Astrocyte of the spinal cord (primary cell): ENCODE data around the gene CA6.
"Not testable (repeated sequence)": the region's sequence is repeated elsewhere in the genome, so short reads cannot be mapped to it uniquely, and the experiment has no call there.

Experiments used
- DNase-seq: peaks from one replicate; pipeline ENCODE4 v3.0.0; 2011; ENCODE audit warnings: low read depth, low spot score
- H3K4me3 ChIP-seq: 2 replicates; pipeline ENCODE4 v1.5.1; 2011; ENCODE audit warnings: low read depth, mild to moderate bottlenecking, low read length, moderate library complexity
- CTCF ChIP-seq: IDR thresholded peaks from 2 replicates; pipeline ENCODE4 v1.5.1; 2012; ENCODE audit warnings: low read depth, mild to moderate bottlenecking, low read length, inconsistent platforms
- in situ Hi-C: cut with HindIII; loops from 2 replicates; pipeline ENCODE4 v1.10.0; 2017; ENCODE audit warnings: low sequenced_read_pairs

Gene CA6

DNA sequence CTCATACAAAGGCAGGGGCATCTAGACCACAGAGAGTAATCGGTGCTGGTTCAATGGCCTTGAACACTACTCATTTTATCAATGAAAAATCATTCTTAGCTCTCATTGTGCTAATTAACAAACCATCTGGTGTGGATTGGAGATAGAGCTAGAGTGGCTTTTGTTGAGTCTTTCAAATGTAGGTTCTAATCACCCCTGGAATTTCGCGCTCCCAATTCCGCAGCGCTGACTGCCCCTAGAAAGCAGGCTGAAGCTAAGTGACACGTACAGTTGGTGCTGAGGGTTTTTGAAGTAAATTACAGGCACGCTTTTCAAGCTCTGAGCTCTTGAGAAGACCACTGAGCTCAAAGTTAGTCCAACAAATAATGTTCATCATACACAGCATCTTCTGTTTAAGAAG is 31.2 kb upstream of the CA6 start:
- no peak for TF ChIP-seq CTCF
- in situ Hi-C loops, result no loop called here
- no peak for DNase-seq
- H3K4me3 ChIP-seq, result no peak overlapping the region

- no peak overlapping the region for H3K4me3 ChIP-seq
- in situ Hi-C loops, result no loop called here
- TF ChIP-seq CTCF, result no peak
- no peak for DNase-seq
These were observed 30.2 kb upstream of the CA6 start for GRCh38 chr1:8915446-8915845.

GRCh38 chr1:8917536-8917935 is 28.1 kb upstream of the CA6 start:
- H3K4me3 ChIP-seq, DNase-seq, in situ Hi-C loops: not testable (repeated sequence)

DNA sequence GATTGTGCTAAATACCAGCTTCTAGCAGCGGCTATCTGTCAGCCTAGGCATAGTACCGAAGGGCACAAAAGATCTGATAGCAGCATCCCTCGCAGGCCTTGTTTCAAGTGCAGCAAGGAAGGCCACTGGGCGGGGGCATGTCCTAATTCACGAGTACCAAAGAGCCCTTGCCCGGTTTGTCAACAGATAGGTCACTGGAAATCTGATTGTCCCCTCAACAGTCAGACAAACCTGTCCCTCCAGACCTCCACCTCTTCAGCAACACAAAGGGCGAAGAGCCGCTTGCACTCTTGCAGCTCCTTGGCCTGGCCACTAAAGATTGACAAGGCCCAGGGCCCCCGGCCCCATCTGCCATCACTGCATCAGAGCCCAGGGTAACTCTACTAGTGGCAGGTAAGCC is 22.7 kb upstream of the CA6 start:
- no peak for DNase-seq
- H3K4me3 ChIP-seq, result no peak overlapping the region
- TF ChIP-seq CTCF, result no peak
- in situ Hi-C loops, result no loop called here

DNA sequence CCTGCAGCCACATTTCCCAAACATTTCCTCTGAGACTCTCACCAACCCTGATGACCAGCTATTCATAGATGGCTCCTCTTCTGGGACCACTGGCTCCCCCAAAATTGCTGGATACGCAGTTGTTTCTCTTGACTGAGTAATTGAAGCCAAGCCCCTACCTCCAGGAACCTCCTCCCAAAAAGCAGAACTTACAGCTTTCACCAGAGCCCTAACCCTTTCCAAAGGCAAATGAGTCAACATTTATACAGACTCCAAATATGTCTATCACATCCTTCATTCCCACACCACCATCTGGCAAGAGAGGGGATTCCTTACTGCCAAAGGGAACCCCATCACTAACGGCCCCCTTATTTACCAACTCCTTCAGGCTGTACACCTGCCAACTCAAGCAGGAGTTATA is 20.3 kb upstream of the CA6 start:
- no peak overlapping the region for H3K4me3 ChIP-seq
- TF ChIP-seq CTCF, result no peak
- DNase-seq, result no peak
- in situ Hi-C loops, result no loop called here

DNA sequence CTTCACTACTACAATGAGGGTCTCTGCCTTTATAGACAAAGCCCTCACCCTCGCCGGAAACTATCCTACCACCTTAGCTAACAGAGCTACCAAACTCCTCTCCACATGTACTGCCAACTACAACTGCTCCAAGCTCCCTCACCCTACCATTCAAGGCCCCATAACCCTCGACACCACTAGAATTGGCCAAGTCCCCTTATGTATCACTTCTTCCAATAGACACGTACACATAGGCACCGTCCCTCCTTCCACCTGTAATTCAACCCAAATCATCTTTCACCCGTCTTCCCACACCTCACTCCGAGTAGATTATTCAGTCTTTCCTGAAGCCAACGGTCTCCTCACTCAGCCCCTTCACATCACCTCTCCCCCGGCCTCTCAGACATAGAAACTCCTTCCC is 19.7 kb upstream of the CA6 start:
- DNase-seq, result no peak
- no peak for TF ChIP-seq CTCF
- in situ Hi-C loops, result no loop called here
- no peak overlapping the region for H3K4me3 ChIP-seq

DNA sequence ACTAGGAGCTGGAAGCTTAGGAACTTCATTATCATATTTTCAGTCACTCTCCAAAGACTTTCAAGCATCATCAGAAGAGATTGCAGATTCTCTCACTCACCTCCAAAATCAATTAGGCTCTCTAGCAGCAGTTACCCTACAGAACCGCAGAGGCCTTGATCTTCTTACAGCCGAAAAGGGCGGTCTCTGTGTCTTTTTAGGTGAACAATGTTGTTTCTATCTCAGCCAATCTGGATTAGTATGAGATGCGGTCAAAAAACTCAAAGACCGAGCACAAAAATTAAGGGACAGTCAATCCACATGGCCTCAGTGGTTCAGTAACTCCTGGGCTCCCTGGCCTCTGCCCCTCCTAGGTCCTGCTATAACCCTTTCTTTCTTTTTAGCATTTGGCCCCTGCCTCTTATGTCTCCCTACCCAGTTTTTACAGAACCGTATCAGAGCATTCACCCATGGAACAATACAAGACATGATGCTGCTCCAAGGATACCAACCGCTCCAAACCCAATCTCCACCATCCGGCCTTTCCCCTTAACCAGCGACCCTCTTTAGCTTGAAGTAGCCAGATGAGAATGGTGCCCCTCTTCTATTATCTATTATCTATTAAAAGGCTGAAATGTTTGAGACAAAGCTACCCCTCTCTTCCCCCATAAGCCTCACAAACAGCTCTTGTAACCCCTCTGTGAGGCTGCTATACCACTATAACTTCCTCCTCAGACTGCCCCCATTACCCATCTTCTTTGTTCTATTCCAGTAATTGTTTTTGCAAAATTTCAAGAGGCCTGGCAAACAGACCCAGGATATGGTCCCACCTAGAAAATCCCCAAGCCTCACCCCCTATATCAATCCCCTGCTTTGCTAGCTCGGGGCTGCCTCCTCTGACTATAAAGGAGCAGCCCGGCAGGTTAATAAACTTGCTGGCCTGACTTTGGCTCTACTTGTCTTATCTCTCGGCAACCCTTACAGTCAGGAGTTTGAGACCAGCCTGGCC is 18.7 kb upstream of the CA6 start:
- in situ Hi-C loops, result no loop called here
- TF ChIP-seq CTCF, result no peak
- DNase-seq, result no peak
- no peak overlapping the region for H3K4me3 ChIP-seq
